GM19351 (cell line): ENCODE data around the gene APOBEC4.
"Not testable (repeated sequence)": the region's sequence is repeated elsewhere in the genome, so short reads cannot be mapped to it uniquely, and the experiment has no call there.

Experiments
- ATAC-seq: cut with Tn5 transposase; IDR thresholded peaks from one replicate; pipeline ENCODE4 v1.9.1; 2021; ENCODE audit warnings: mild to moderate bottlenecking, moderate library complexity; ENCODE audit not compliant: unreplicated experiment

The APOBEC4 gene

GRCh38 chr1:183635099-183635605 lies 18.0 kb downstream of the APOBEC4 start:
- ATAC-seq: no peak

GRCh38 chr1:183634429-183635065 lies 18.6 kb downstream of the APOBEC4 start:
- ATAC-seq: no peak

- ATAC-seq: peak; percentile 39
These were observed 19.3 kb downstream of the APOBEC4 start for GRCh38 chr1:183633676-183634343.

GRCh38 chr1:183632964-183633363 lies 20.2 kb downstream of the APOBEC4 start:
- no peak for ATAC-seq

GRCh38 chr1:183632114-183632513 lies 21.0 kb downstream of the APOBEC4 start:
- ATAC-seq: no peak

GRCh38 chr1:183630748-183631147 lies 22.4 kb downstream of the APOBEC4 start:
- no peak for ATAC-seq

- no peak for ATAC-seq
These were observed 24.6 kb downstream of the APOBEC4 start for GRCh38 chr1:183628537-183628936.

- not testable (repeated sequence) for ATAC-seq
These were observed 26.9 kb downstream of the APOBEC4 start for GRCh38 chr1:183626236-183626635.

GRCh38 chr1:183622884-183623785 lies 30.0 kb downstream of the APOBEC4 start:
- peak; percentile 73 for ATAC-seq

GRCh38 chr1:183622013-183622412 lies 31.1 kb downstream of the APOBEC4 start:
- no peak for ATAC-seq

GRCh38 chr1:183620311-183620710 lies 32.8 kb downstream of the APOBEC4 start:
- ATAC-seq: no peak

- no peak for ATAC-seq
These were observed 33.3 kb downstream of the APOBEC4 start for GRCh38 chr1:183619781-183620180.

- not testable (repeated sequence) for ATAC-seq
These were observed 34.9 kb downstream of the APOBEC4 start for GRCh38 chr1:183618202-183618601.

GRCh38 chr1:183612975-183613374 lies 40.1 kb downstream of the APOBEC4 start:
- ATAC-seq: not testable (repeated sequence)

GRCh38 chr1:183612407-183612806 lies 40.7 kb downstream of the APOBEC4 start:
- no peak for ATAC-seq

- no peak for ATAC-seq
These were observed 42.1 kb downstream of the APOBEC4 start for GRCh38 chr1:183611021-183611420.

GRCh38 chr1:183609759-183610452 lies 43.2 kb downstream of the APOBEC4 start:
- no peak for ATAC-seq

- peak; percentile 53 for ATAC-seq
These were observed 43.8 kb downstream of the APOBEC4 start for GRCh38 chr1:183609313-183609712.

- no peak for ATAC-seq
These were observed 45.7 kb downstream of the APOBEC4 start for GRCh38 chr1:183607322-183607980.

GRCh38 chr1:183605904-183606303 lies 47.2 kb downstream of the APOBEC4 start:
- no peak for ATAC-seq
